Measurements from ENCODE around the gene SSR4. TPM values are rescaled to one million over a fixed set of nuclear protein-coding genes. Genes with fewer than 3 reads are reported as not detected.

SSR4 gene
- total RNA-seq, 1 experiment from 2014 or later = 203 TPM

DNA sequence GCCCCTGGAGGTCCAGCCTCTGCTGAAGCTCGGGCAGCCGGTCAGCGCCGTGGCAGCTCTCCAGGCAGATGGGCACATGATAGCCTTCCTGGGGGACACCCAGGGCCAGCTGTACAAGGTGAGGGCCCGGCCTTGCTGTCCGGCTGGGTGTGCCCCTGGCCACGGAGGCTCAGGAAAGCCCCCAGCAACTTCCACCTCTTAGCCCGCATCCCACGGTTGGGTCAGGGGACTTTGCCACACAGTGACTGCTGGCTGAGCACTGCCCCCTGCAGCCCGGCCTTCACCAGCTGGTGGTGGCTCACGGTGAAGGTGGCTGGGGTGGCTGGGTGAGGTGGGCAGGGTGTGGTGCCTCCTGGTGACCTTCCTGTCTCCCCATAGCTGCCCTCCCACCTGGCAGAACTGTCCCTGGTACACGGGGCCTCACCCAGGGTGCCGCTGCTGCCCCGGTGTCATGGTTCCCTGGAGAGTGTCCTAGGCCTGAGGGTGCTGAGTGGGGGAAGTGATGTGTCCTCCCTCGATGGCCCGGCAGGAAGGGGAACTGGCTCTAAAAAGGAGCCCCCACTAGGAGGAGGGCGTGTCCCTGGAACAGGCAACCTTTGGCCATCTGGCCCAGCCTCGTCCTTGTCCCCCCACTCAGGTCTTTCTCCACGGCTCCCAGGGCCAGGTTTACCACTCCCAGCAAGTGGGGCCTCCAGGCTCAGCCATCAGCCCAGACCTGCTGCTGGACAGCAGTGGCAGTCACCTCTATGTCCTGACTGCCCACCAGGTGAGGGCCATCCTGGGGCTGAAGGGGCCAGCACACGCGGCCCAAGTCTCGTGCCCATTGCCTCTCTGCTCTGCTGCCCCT is 25.9 kb upstream of the SSR4 start:
- POLR2A ChIA-PET = no interaction called here
- ATAC-seq = no peak
- H3K27me3 Mint-ChIP-seq (ENCODE audit: low read depth) = no peaks in the 10 kb centered on the region
- no peak overlapping the region for H3K4me3 Mint-ChIP-seq
- DNase-seq (ENCODE audit: low spot score) = no peak
- peaks cover 3% of the 10 kb centered on the region; the same call in 1 of the 2 replicates for H3K4me1 Mint-ChIP-seq
- CTCF ChIA-PET = interaction anchor here (1.1 to 3.6 kb wide), 5 partner anchors 9 to 178 kb away, joined by 4 to 14 read pairs (median 7); partner anchors contain the start of genes L1CAM and SRPK3
- no peak overlapping the region for H3K27ac Mint-ChIP-seq
- TF ChIP-seq, protein P1, sequence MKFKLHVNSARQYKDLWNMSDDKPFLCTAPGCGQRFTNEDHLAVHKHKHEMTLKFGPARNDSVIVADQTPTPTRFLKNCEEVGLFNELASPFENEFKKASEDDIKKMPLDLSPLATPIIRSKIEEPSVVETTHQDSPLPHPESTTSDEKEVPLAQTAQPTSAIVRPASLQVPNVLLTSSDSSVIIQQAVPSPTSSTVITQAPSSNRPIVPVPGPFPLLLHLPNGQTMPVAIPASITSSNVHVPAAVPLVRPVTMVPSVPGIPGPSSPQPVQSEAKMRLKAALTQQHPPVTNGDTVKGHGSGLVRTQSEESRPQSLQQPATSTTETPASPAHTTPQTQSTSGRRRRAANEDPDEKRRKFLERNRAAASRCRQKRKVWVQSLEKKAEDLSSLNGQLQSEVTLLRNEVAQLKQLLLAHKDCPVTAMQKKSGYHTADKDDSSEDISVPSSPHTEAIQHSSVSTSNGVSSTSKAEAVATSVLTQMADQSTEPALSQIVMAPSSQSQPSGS (CRISPR knock-in tag; IDR thresholded peaks at IDR 0.05; ENCODE audit: borderline replicate concordance, low read depth) = no peak
- TF ChIP-seq, protein P2, sequence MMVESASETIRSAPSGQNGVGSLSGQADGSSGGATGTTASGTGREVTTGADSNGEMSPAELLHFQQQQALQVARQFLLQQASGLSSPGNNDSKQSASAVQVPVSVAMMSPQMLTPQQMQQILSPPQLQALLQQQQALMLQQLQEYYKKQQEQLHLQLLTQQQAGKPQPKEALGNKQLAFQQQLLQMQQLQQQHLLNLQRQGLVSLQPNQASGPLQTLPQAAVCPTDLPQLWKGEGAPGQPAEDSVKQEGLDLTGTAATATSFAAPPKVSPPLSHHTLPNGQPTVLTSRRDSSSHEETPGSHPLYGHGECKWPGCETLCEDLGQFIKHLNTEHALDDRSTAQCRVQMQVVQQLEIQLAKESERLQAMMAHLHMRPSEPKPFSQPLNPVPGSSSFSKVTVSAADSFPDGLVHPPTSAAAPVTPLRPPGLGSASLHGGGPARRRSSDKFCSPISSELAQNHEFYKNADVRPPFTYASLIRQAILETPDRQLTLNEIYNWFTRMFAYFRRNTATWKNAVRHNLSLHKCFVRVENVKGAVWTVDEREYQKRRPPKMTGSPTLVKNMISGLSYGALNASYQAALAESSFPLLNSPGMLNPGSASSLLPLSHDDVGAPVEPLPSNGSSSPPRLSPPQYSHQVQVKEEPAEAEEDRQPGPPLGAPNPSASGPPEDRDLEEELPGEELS (CRISPR knock-in tag; IDR thresholded peaks at IDR 0.05) = no peak
- TF ChIP-seq FOXJ3 (CRISPR knock-in tag; IDR thresholded peaks at IDR 0.05; ENCODE audit: borderline replicate concordance) (no peak), FOXP1 (CRISPR knock-in tag; IDR thresholded peaks at IDR 0.05; ENCODE audit: borderline replicate concordance) (no peak), MXD4 (CRISPR knock-in tag; IDR thresholded peaks at IDR 0.05; ENCODE audit: borderline replicate concordance) (no peak), PRRX2 (CRISPR knock-in tag; IDR thresholded peaks at IDR 0.05) (no peak), NR2C2 (CRISPR knock-in tag; IDR thresholded peaks at IDR 0.05) (no peak)
- TF ChIP-seq, protein P3, sequence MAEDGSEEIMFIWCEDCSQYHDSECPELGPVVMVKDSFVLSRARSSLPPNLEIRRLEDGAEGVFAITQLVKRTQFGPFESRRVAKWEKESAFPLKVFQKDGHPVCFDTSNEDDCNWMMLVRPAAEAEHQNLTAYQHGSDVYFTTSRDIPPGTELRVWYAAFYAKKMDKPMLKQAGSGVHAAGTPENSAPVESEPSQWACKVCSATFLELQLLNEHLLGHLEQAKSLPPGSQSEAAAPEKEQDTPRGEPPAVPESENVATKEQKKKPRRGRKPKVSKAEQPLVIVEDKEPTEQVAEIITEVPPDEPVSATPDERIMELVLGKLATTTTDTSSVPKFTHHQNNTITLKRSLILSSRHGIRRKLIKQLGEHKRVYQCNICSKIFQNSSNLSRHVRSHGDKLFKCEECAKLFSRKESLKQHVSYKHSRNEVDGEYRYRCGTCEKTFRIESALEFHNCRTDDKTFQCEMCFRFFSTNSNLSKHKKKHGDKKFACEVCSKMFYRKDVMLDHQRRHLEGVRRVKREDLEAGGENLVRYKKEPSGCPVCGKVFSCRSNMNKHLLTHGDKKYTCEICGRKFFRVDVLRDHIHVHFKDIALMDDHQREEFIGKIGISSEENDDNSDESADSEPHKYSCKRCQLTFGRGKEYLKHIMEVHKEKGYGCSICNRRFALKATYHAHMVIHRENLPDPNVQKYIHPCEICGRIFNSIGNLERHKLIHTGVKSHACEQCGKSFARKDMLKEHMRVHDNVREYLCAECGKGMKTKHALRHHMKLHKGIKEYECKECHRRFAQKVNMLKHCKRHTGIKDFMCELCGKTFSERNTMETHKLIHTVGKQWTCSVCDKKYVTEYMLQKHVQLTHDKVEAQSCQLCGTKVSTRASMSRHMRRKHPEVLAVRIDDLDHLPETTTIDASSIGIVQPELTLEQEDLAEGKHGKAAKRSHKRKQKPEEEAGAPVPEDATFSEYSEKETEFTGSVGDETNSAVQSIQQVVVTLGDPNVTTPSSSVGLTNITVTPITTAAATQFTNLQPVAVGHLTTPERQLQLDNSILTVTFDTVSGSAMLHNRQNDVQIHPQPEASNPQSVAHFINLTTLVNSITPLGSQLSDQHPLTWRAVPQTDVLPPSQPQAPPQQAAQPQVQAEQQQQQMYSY (CRISPR knock-in tag; IDR thresholded peaks at IDR 0.05) = no peak
- TF ChIP-seq, protein P4, sequence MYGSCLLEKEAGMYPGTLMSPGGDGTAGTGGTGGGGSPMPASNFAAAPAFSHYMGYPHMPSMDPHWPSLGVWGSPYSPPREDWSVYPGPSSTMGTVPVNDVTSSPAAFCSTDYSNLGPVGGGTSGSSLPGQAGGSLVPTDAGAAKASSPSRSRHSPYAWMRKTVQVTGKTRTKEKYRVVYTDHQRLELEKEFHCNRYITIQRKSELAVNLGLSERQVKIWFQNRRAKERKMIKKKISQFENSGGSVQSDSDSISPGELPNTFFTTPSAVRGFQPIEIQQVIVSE (CRISPR knock-in tag; IDR thresholded peaks at IDR 0.05; ENCODE audit: borderline replicate concordance) = no peak
- TF ChIP-seq, protein P5, sequence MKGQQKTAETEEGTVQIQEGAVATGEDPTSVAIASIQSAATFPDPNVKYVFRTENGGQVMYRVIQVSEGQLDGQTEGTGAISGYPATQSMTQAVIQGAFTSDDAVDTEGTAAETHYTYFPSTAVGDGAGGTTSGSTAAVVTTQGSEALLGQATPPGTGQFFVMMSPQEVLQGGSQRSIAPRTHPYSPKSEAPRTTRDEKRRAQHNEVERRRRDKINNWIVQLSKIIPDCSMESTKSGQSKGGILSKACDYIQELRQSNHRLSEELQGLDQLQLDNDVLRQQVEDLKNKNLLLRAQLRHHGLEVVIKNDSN (CRISPR knock-in tag; IDR thresholded peaks at IDR 0.05) = no peak
- TF ChIP-seq, protein P6, sequence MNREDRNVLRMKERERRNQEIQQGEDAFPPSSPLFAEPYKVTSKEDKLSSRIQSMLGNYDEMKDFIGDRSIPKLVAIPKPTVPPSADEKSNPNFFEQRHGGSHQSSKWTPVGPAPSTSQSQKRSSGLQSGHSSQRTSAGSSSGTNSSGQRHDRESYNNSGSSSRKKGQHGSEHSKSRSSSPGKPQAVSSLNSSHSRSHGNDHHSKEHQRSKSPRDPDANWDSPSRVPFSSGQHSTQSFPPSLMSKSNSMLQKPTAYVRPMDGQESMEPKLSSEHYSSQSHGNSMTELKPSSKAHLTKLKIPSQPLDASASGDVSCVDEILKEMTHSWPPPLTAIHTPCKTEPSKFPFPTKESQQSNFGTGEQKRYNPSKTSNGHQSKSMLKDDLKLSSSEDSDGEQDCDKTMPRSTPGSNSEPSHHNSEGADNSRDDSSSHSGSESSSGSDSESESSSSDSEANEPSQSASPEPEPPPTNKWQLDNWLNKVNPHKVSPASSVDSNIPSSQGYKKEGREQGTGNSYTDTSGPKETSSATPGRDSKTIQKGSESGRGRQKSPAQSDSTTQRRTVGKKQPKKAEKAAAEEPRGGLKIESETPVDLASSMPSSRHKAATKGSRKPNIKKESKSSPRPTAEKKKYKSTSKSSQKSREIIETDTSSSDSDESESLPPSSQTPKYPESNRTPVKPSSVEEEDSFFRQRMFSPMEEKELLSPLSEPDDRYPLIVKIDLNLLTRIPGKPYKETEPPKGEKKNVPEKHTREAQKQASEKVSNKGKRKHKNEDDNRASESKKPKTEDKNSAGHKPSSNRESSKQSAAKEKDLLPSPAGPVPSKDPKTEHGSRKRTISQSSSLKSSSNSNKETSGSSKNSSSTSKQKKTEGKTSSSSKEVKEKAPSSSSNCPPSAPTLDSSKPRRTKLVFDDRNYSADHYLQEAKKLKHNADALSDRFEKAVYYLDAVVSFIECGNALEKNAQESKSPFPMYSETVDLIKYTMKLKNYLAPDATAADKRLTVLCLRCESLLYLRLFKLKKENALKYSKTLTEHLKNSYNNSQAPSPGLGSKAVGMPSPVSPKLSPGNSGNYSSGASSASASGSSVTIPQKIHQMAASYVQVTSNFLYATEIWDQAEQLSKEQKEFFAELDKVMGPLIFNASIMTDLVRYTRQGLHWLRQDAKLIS (CRISPR knock-in tag; IDR thresholded peaks at IDR 0.05; ENCODE audit: borderline replicate concordance) = no peak
- no peaks in the 10 kb centered on the region for H3K9me3 Mint-ChIP-seq
- no peaks in the 10 kb centered on the region for H3K36me3 Mint-ChIP-seq

All from WTC11 (cell line).